H9 (cell line): ENCODE data around the gene RIC8A. TPM values are rescaled to one million over a fixed set of nuclear protein-coding genes. Genes with fewer than 3 reads are reported as not detected.

Experiments
- DNase-seq: peaks from one replicate; pipeline ENCODE4 v3.0.0-alpha.2; 2017
- H2AFZ ChIP-seq: one replicate; pipeline ENCODE4 v1.6.1; 2013; ENCODE audit warnings: mild to moderate bottlenecking, low read length, control low read depth, moderate library complexity
- H2AK5ac ChIP-seq: 2 replicates; pipeline ENCODE4 v1.6.1; 2013; ENCODE audit warnings: low read length, control low read depth, mixed read lengths; ENCODE audit not compliant: insufficient read length
- H2BK120ac ChIP-seq: one replicate; pipeline ENCODE4 v1.6.1; 2013; ENCODE audit warnings: low read depth, mild to moderate bottlenecking, low read length, control low read depth, inconsistent platforms; ENCODE audit not compliant: poor library complexity, severe bottlenecking
- H2BK12ac ChIP-seq: 2 replicates; pipeline ENCODE4 v1.6.1; 2013; ENCODE audit warnings: low read length, control low read depth, mixed read lengths, low read depth; ENCODE audit not compliant: insufficient read length
- H2BK15ac ChIP-seq: 2 replicates; pipeline ENCODE4 v1.6.1; 2013; ENCODE audit warnings: low read depth, low read length, control low read depth
- H2BK20ac ChIP-seq: one replicate; pipeline ENCODE4 v1.6.1; 2013; ENCODE audit warnings: low read depth, mild to moderate bottlenecking, low read length, control low read depth, inconsistent platforms; ENCODE audit not compliant: poor library complexity, severe bottlenecking
- H2BK5ac ChIP-seq: 2 replicates; pipeline ENCODE4 v1.6.1; 2013; ENCODE audit warnings: low read length, control low read depth, mixed read lengths; ENCODE audit not compliant: insufficient read length
- H3K14ac ChIP-seq: 2 replicates; pipeline ENCODE4 v1.6.1; 2013; ENCODE audit warnings: low read length, control low read depth; ENCODE audit not compliant: insufficient read depth
- H3K18ac ChIP-seq: 2 replicates; pipeline ENCODE4 v1.6.1; 2013; ENCODE audit warnings: low read depth, mild to moderate bottlenecking, mixed read lengths, low read length, control low read depth; ENCODE audit not compliant: insufficient read length
- H3K23ac ChIP-seq: 2 replicates; pipeline ENCODE4 v1.6.1; 2013; ENCODE audit warnings: low read length, control low read depth, mixed read lengths, low read depth; ENCODE audit not compliant: insufficient read length
- H3K23me2 ChIP-seq: 2 replicates; pipeline ENCODE4 v1.6.1; 2013; ENCODE audit warnings: low read depth, mild to moderate bottlenecking, mixed read lengths, low read length, control low read depth; ENCODE audit not compliant: insufficient read length, poor library complexity, severe bottlenecking
- H3K27ac ChIP-seq: 2 replicates; pipeline ENCODE4 v1.5.1; 2013; ENCODE audit warnings: low read length, control low read depth, mixed read lengths, low read depth; ENCODE audit not compliant: insufficient read length
- H3K27me3 ChIP-seq: 2 replicates; pipeline ENCODE4 v1.6.1; 2013; ENCODE audit warnings: low read length, control low read depth, inconsistent platforms; ENCODE audit not compliant: insufficient read depth
- H3K4ac ChIP-seq: 2 replicates; pipeline ENCODE4 v1.6.1; 2013; ENCODE audit warnings: low read depth, mild to moderate bottlenecking, control low read depth, inconsistent platforms, low read length, moderate library complexity
- H3K4me1 ChIP-seq: 2 replicates; pipeline ENCODE4 v1.6.1; 2013; ENCODE audit warnings: low read length, control low read depth, inconsistent platforms; ENCODE audit not compliant: insufficient read depth
- H3K4me2 ChIP-seq: 2 replicates; pipeline ENCODE4 v1.6.1; 2013; ENCODE audit warnings: low read length, control low read depth, mixed read lengths; ENCODE audit not compliant: insufficient read length, insufficient read depth
- H3K56ac ChIP-seq: 2 replicates; pipeline ENCODE4 v1.6.1; 2013; ENCODE audit warnings: low read depth, mild to moderate bottlenecking, mixed read lengths, low read length, control low read depth; ENCODE audit not compliant: insufficient read length
- H3K79me1 ChIP-seq: 2 replicates; pipeline ENCODE4 v1.6.1; 2013; ENCODE audit warnings: low read depth, mild to moderate bottlenecking, moderate library complexity, low read length, control low read depth, inconsistent platforms; ENCODE audit not compliant: insufficient read depth, poor library complexity, severe bottlenecking
- H3K79me2 ChIP-seq: 2 replicates; pipeline ENCODE4 v1.6.1; 2013; ENCODE audit warnings: low read length, control low read depth, inconsistent platforms; ENCODE audit not compliant: insufficient read depth
- H3K9ac ChIP-seq: 2 replicates; pipeline ENCODE4 v1.6.1; 2013; ENCODE audit warnings: low read length, control low read depth, mixed read lengths; ENCODE audit not compliant: insufficient read length; ENCODE audit errors: extremely low read depth
- H3K9me3 ChIP-seq: one replicate; pipeline ENCODE4 v1.6.1; 2013; ENCODE audit warnings: low read depth, low read length, inconsistent platforms; ENCODE audit not compliant: control insufficient read depth
- H3T11ph ChIP-seq: one replicate; pipeline ENCODE4 v1.6.1; 2013; ENCODE audit warnings: mild to moderate bottlenecking, low read length, control low read depth, inconsistent platforms
- H4K20me1 ChIP-seq: one replicate; pipeline ENCODE4 v1.6.1; 2013; ENCODE audit not compliant: control insufficient read depth, insufficient read length, insufficient read depth
- H4K5ac ChIP-seq: 2 replicates; pipeline ENCODE4 v1.6.1; 2013; ENCODE audit warnings: low read depth, mild to moderate bottlenecking, mixed read lengths, low read length, control low read depth; ENCODE audit not compliant: insufficient read length
- H4K8ac ChIP-seq: replicated peaks from 2 replicates; pipeline ENCODE4 v1.6.1; 2013; ENCODE audit warnings: low read length, control low read depth, mixed read lengths, low read depth; ENCODE audit not compliant: insufficient read length
- H4K91ac ChIP-seq: 2 replicates; pipeline ENCODE4 v1.6.1; 2013; ENCODE audit warnings: low read depth, mild to moderate bottlenecking, moderate library complexity, mixed read lengths, low read length, control low read depth; ENCODE audit not compliant: insufficient read length
- H3K27ac Mint-ChIP-seq, 3 experiments: 2 replicates in 2 of 3; 3 replicates in 1 of 3; pipeline ENCODE4 v1.8.0; 2020 to 2021; ENCODE audit warnings: mixed read lengths in 3 of 3, mild to moderate bottlenecking in 1 of 3, moderate library complexity in 1 of 3
- H3K27me3 Mint-ChIP-seq: 2 replicates; pipeline ENCODE4 v1.8.0; 2021; ENCODE audit warnings: low read depth, mild to moderate bottlenecking, moderate library complexity, mixed read lengths
- H3K36me3 Mint-ChIP-seq, 3 experiments: 2 replicates in 2 of 3; 3 replicates in 1 of 3; pipeline ENCODE4 v1.8.0; 2020 to 2021; ENCODE audit warnings: low read depth in 3 of 3, mixed read lengths in 3 of 3; ENCODE audit not compliant: insufficient read depth in 1 of 3
- H3K4me1 Mint-ChIP-seq, 2 experiments: 2 replicates each; pipeline ENCODE4 v1.8.0; 2020; ENCODE audit warnings: mixed read lengths in 2 of 2
- H3K4me3 Mint-ChIP-seq, 2 experiments: 2 replicates in 1 of 2; 3 replicates in 1 of 2; pipeline ENCODE4 v1.8.0; 2020 to 2021; ENCODE audit warnings: mild to moderate bottlenecking in 2 of 2, mixed read lengths in 2 of 2, moderate library complexity in 1 of 2
- H3K9me3 Mint-ChIP-seq, 2 experiments: 2 replicates in 1 of 2; 3 replicates in 1 of 2; pipeline ENCODE4 v1.8.0; 2020; ENCODE audit warnings: mild to moderate bottlenecking in 2 of 2, mixed read lengths in 2 of 2, moderate library complexity in 1 of 2
- WGBS: extraction: QIAGEN DNeasy Blood & Tissue Kit; methylation state at CpG from one replicate; pipeline ENCODE4 v1.1.7; 2013; ENCODE audit warnings: missing lambda C conversion rate, low lambda C conversion rate, mixed read lengths; ENCODE audit not compliant: insufficient read length; ENCODE audit errors: extremely low coverage; 5-methylcytosine and 5-hydroxymethylcytosine counted together
- total RNA-seq: library from RNA; stranded (reverse); gene quantifications from 2 replicates; pipeline ENCODE4 v1.2.1, GENCODE V29; 2021
- TF ChIP-seq, protein P1 (sequence below): fragments of 200-600 bp; sonication (generic); conservative IDR thresholded peaks from 3 replicates; pipeline ENCODE4 v1.8.0; 2021; ENCODE audit warnings: antibody characterized with exemption, mild to moderate bottlenecking

RIC8A gene
- total RNA-seq, 1 experiment from 2014 or later: 94.9 TPM

GRCh38 chr11:200224-201003, 7.1 kb upstream of the RIC8A start:
- Histone ChIP-seq H3K4ac (no peak overlapping the region), H3K79me1 (no peaks in the 10 kb centered on the region), H3K79me2 (no peaks in the 10 kb centered on the region), H3K18ac (no peak overlapping the region), H2BK5ac (no peak overlapping the region), H3T11ph (no peak overlapping the region), H3K9ac (no peak overlapping the region), H4K8ac (no peak overlapping the region), H3K23me2 (no peaks in the 10 kb centered on the region), H3K56ac (no peak overlapping the region), H4K20me1 (no peaks in the 10 kb centered on the region), H4K91ac (no peak overlapping the region), H2AK5ac (no peak overlapping the region), H3K27ac (no peak overlapping the region), H4K5ac (no peak overlapping the region), H3K4me1 (no peaks in the 10 kb centered on the region), H3K4me2 (no peak overlapping the region), H2BK120ac (no peak overlapping the region), H3K14ac (no peak overlapping the region), H2BK12ac (no peak overlapping the region), H3K27me3 (no peaks in the 10 kb centered on the region), H3K23ac (no peak overlapping the region), H2BK20ac (no peak overlapping the region), H3K9me3 (no peaks in the 10 kb centered on the region), H2BK15ac (no peak overlapping the region), H2AFZ (no peak overlapping the region)
- Mint-ChIP-seq H3K4me1 (no peaks in the 10 kb centered on the region), H3K36me3 (peaks cover 9 to 29% (median 23%) of the 10 kb centered on the region in 3 experiments), H3K27me3 (peaks cover 1% of the 10 kb centered on the region), H3K9me3 (peaks cover 0 to 6% of the 10 kb centered on the region in 2 experiments; a peak in 4 of 5 replicates), H3K4me3 (no peak overlapping the region), H3K27ac (no peak overlapping the region)
- no CpG with 5 or more reads among the region's 13 CpGs for WGBS
- no peak for DNase-seq
- TF ChIP-seq, protein P1, sequence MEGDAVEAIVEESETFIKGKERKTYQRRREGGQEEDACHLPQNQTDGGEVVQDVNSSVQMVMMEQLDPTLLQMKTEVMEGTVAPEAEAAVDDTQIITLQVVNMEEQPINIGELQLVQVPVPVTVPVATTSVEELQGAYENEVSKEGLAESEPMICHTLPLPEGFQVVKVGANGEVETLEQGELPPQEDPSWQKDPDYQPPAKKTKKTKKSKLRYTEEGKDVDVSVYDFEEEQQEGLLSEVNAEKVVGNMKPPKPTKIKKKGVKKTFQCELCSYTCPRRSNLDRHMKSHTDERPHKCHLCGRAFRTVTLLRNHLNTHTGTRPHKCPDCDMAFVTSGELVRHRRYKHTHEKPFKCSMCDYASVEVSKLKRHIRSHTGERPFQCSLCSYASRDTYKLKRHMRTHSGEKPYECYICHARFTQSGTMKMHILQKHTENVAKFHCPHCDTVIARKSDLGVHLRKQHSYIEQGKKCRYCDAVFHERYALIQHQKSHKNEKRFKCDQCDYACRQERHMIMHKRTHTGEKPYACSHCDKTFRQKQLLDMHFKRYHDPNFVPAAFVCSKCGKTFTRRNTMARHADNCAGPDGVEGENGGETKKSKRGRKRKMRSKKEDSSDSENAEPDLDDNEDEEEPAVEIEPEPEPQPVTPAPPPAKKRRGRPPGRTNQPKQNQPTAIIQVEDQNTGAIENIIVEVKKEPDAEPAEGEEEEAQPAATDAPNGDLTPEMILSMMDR: no peak
